ENCODE data around the gene IL22RA1. TPM values are rescaled to one million over a fixed set of nuclear protein-coding genes. Genes with fewer than 3 reads are reported as not detected.

The IL22RA1 gene
- total RNA-seq, 1 donor from 2014 or later, result 0.87 TPM

- TF ChIP-seq, protein P1, sequence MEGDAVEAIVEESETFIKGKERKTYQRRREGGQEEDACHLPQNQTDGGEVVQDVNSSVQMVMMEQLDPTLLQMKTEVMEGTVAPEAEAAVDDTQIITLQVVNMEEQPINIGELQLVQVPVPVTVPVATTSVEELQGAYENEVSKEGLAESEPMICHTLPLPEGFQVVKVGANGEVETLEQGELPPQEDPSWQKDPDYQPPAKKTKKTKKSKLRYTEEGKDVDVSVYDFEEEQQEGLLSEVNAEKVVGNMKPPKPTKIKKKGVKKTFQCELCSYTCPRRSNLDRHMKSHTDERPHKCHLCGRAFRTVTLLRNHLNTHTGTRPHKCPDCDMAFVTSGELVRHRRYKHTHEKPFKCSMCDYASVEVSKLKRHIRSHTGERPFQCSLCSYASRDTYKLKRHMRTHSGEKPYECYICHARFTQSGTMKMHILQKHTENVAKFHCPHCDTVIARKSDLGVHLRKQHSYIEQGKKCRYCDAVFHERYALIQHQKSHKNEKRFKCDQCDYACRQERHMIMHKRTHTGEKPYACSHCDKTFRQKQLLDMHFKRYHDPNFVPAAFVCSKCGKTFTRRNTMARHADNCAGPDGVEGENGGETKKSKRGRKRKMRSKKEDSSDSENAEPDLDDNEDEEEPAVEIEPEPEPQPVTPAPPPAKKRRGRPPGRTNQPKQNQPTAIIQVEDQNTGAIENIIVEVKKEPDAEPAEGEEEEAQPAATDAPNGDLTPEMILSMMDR (IDR thresholded peaks at IDR 0.05), result no peak
- H3K27ac ChIP-seq, result no peak overlapping the region
- H3K27me3 ChIP-seq, result no peaks in the 10 kb centered on the region
- no peak overlapping the region for H3K4me3 ChIP-seq
- H3K9me3 ChIP-seq, result no peaks in the 10 kb centered on the region
- intact Hi-C loops (cut with DNase I), result no loop called here
- no peaks in the 10 kb centered on the region for H3K4me1 ChIP-seq
- no peaks in the 10 kb centered on the region for H3K36me3 ChIP-seq
- ATAC-seq, result no peak
- DNase-seq, result no peak
Observed at GRCh38 chr1:24085007-24085406, 57.9 kb downstream of the IL22RA1 start.

DNA sequence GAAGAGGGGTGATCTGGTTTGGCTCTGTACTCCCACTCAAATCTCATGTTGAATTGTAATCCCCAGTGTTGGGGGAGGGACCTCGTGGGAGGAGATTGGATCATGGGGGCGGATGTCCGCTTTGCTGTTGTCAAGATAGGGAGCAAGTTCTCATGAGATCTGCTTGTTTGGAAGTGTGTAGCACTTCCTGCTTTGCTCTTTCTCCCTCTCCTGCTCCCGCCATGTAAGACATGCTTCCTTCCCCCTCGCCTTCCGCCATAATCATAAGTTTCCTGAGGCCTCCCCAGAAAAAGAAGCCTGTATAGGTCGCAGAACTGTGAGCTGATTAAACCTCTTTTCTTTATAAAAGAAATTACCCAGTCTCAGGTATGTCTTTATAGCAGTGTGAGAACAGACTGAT, 58.9 kb downstream of the IL22RA1 start:
- no peaks in the 10 kb centered on the region for H3K4me1 ChIP-seq
- no peaks in the 10 kb centered on the region for H3K36me3 ChIP-seq
- no peak overlapping the region for H3K4me3 ChIP-seq
- no peaks in the 10 kb centered on the region for H3K9me3 ChIP-seq
- intact Hi-C loops (cut with DNase I), result no loop called here
- H3K27me3 ChIP-seq, result no peaks in the 10 kb centered on the region
- DNase-seq (no peak), ATAC-seq (no peak)
- TF ChIP-seq, protein P1 (IDR thresholded peaks at IDR 0.05), result no peak
- H3K27ac ChIP-seq, result no peak overlapping the region

- ATAC-seq, result no peak
Observed at GRCh38 chr1:24082372-24082771, 60.6 kb downstream of the IL22RA1 start.

GRCh38 chr1:24081190-24081589, 61.8 kb downstream of the IL22RA1 start:
- Histone ChIP-seq H3K27me3 (no peaks in the 10 kb centered on the region), H3K36me3 (no peaks in the 10 kb centered on the region), H3K9me3 (no peaks in the 10 kb centered on the region), H3K4me1 (no peaks in the 10 kb centered on the region), H3K27ac (no peak overlapping the region), H3K4me3 (no peak overlapping the region)
- ATAC-seq (no peak), DNase-seq (no peak)
- intact Hi-C loops (cut with DNase I), result no loop called here
- TF ChIP-seq, protein P1 (IDR thresholded peaks at IDR 0.05), result no peak

More at GRCh38 chr1:24082372-24082771, 60.6 kb downstream of the IL22RA1 start:
- Histone ChIP-seq H3K36me3 (no peaks in the 10 kb centered on the region), H3K27ac (no peak overlapping the region), H3K27me3 (no peaks in the 10 kb centered on the region), H3K4me3 (no peak overlapping the region), H3K9me3 (no peaks in the 10 kb centered on the region), H3K4me1 (no peaks in the 10 kb centered on the region)
- DNase-seq, result peak; percentile 46
- TF ChIP-seq, protein P1 (IDR thresholded peaks at IDR 0.05), result no peak
- intact Hi-C loops (cut with DNase I), result no loop called here

DNA sequence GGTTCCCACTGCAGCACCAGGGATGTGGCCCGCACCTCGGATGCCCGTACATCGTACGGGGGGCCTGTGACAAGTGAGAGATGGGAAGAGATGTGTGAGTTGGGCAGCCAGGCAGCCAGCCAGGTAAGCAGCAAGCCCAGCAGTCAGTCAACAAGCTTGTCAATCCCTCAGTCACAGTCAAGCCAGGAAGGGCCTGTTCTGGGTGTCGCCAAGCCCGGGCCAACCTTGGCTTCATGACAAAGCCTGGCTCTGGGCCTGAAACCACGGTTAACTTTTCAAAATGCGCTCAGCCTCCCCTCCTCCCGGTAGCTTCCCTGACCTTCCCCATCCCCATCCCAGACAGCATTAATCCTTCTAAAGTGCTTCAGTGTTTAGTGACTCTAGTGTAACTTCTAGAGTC, 62.8 kb downstream of the IL22RA1 start:
- Histone ChIP-seq H3K27ac (no peak overlapping the region), H3K9me3 (no peaks in the 10 kb centered on the region), H3K4me1 (no peaks in the 10 kb centered on the region), H3K27me3 (no peaks in the 10 kb centered on the region), H3K4me3 (no peak overlapping the region), H3K36me3 (no peaks in the 10 kb centered on the region)
- DNase-seq (no peak), ATAC-seq (no peak)
- intact Hi-C loops (cut with DNase I), result no loop called here
- TF ChIP-seq, protein P1 (IDR thresholded peaks at IDR 0.05), result no peak

All from upper lobe of right lung (tissue), 1 donor.